HFFc6 (cell line): ENCODE data around the gene SLC23A2. TPM values are rescaled to one million over a fixed set of nuclear protein-coding genes. Genes with fewer than 3 reads are reported as not detected.

Experiments used
- DNase-seq: peaks from one replicate; pipeline ENCODE4 v3.0.0-alpha.2; 2018
- H3K27ac Mint-ChIP-seq: 2 replicates; pipeline ENCODE4 v1.8.0; 2020; ENCODE audit warnings: mild to moderate bottlenecking, mixed read lengths
- H3K27me3 Mint-ChIP-seq: 2 replicates; pipeline ENCODE4 v1.8.0; 2021; ENCODE audit warnings: mild to moderate bottlenecking, moderate library complexity, mixed read lengths; ENCODE audit not compliant: insufficient read depth
- H3K36me3 Mint-ChIP-seq: 2 replicates; pipeline ENCODE4 v1.8.0; 2021; ENCODE audit warnings: low read depth, mixed read lengths
- H3K4me1 Mint-ChIP-seq: 2 replicates; pipeline ENCODE4 v1.8.0; 2020; ENCODE audit warnings: low read depth, mixed read lengths
- H3K4me3 Mint-ChIP-seq: 2 replicates; pipeline ENCODE4 v1.8.0; 2020; ENCODE audit warnings: mild to moderate bottlenecking, moderate library complexity, mixed read lengths
- H3K9me3 Mint-ChIP-seq: 2 replicates; pipeline ENCODE4 v1.8.0; 2020; ENCODE audit warnings: mild to moderate bottlenecking, mixed read lengths
- total RNA-seq, 6 experiments: library from RNA; stranded (reverse); fragmentation: NEBNext Ultra II Directional; extraction: Animal tissue kit (Norgen Biotek cat#: 25700); gene quantifications; 2 replicates in 1 of 6; 3 replicates in 5 of 6; pipeline ENCODE4 v1.2.3, GENCODE V29; 2021
- TF ChIP-seq, protein P1 (sequence below): fragments of 200-600 bp; sonication (generic); IDR thresholded peaks from 2 replicates; pipeline ENCODE4 v1.5.0; 2021; ENCODE audit warnings: antibody characterized with exemption, mild to moderate bottlenecking

The SLC23A2 gene
- total RNA-seq, 6 experiments from 2014 or later = 12.5 to 17.2 (median 15.7) TPM

GRCh38 chr20:4838526-4838925, 162.8 kb downstream of the SLC23A2 start:
- DNase-seq = no peak
- TF ChIP-seq, protein P1, sequence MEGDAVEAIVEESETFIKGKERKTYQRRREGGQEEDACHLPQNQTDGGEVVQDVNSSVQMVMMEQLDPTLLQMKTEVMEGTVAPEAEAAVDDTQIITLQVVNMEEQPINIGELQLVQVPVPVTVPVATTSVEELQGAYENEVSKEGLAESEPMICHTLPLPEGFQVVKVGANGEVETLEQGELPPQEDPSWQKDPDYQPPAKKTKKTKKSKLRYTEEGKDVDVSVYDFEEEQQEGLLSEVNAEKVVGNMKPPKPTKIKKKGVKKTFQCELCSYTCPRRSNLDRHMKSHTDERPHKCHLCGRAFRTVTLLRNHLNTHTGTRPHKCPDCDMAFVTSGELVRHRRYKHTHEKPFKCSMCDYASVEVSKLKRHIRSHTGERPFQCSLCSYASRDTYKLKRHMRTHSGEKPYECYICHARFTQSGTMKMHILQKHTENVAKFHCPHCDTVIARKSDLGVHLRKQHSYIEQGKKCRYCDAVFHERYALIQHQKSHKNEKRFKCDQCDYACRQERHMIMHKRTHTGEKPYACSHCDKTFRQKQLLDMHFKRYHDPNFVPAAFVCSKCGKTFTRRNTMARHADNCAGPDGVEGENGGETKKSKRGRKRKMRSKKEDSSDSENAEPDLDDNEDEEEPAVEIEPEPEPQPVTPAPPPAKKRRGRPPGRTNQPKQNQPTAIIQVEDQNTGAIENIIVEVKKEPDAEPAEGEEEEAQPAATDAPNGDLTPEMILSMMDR = no peak
- Mint-ChIP-seq H3K9me3 (no peaks in the 10 kb centered on the region), H3K27ac (no peak overlapping the region), H3K36me3 (no peaks in the 10 kb centered on the region), H3K4me3 (no peak overlapping the region), H3K27me3 (peaks cover 38% of the 10 kb centered on the region), H3K4me1 (no peaks in the 10 kb centered on the region)

- H3K27me3 Mint-ChIP-seq = peaks cover 41% of the 10 kb centered on the region
- no peak for DNase-seq
- H3K9me3 Mint-ChIP-seq = no peaks in the 10 kb centered on the region
- H3K4me3 Mint-ChIP-seq = no peak overlapping the region
- H3K4me1 Mint-ChIP-seq = no peaks in the 10 kb centered on the region
- TF ChIP-seq, protein P1 = no peak
- H3K36me3 Mint-ChIP-seq = no peaks in the 10 kb centered on the region
- no peak overlapping the region for H3K27ac Mint-ChIP-seq
These were observed 163.6 kb downstream of the SLC23A2 start for GRCh38 chr20:4837760-4838159.

DNA sequence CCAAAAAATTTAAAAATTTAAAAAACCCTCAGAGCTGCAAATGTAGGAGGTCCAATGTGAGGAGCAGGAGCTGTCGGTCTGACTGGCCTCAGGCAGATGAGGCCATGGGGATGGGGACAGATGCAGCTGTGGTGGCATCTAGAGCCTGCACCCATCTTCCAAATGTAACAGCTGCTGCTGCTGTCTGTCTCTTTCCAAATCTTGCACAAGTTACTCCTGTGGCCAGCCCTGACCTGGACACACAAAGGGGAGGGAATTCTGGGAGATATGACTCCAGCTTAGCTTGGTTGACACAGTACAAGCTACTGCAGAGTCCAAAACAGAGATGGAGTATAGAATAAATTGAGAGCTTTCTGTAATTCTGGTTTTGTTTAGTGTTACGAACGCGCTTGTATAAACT, 164.4 kb downstream of the SLC23A2 start:
- no peaks in the 10 kb centered on the region for H3K4me1 Mint-ChIP-seq
- TF ChIP-seq, protein P1 = no peak
- DNase-seq = no peak

DNA sequence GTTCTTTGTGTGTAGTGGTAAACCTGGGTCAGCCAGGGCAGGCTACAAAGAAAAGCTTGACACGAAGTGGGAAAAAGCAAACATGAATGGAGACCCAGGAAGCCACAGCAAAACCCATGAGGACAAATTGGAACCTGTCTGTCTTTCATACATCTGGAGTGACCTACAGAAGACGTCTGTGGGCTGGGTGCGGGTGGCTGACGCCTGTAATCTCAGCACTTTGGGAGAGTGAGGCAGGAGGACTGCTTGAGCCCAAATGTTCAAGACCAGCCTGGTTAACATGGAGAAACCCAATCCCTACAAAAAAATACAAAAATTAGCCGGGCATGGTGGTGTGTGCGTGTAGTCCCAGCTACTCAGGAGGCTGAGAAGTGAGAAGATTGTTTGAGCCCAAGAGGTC, 164.8 kb downstream of the SLC23A2 start:
- Mint-ChIP-seq H3K4me3 (no peak overlapping the region), H3K27ac (no peak overlapping the region), H3K4me1 (no peaks in the 10 kb centered on the region), H3K27me3 (peaks cover 41% of the 10 kb centered on the region), H3K36me3 (no peaks in the 10 kb centered on the region), H3K9me3 (no peaks in the 10 kb centered on the region)
- no peak for DNase-seq
- TF ChIP-seq, protein P1 = no peak

More for the DNA sequence above, 164.4 kb downstream of the SLC23A2 start:
- Mint-ChIP-seq H3K4me3 (no peak overlapping the region), H3K27ac (no peak overlapping the region), H3K9me3 (no peaks in the 10 kb centered on the region), H3K27me3 (peaks cover 41% of the 10 kb centered on the region), H3K36me3 (no peaks in the 10 kb centered on the region)

DNA sequence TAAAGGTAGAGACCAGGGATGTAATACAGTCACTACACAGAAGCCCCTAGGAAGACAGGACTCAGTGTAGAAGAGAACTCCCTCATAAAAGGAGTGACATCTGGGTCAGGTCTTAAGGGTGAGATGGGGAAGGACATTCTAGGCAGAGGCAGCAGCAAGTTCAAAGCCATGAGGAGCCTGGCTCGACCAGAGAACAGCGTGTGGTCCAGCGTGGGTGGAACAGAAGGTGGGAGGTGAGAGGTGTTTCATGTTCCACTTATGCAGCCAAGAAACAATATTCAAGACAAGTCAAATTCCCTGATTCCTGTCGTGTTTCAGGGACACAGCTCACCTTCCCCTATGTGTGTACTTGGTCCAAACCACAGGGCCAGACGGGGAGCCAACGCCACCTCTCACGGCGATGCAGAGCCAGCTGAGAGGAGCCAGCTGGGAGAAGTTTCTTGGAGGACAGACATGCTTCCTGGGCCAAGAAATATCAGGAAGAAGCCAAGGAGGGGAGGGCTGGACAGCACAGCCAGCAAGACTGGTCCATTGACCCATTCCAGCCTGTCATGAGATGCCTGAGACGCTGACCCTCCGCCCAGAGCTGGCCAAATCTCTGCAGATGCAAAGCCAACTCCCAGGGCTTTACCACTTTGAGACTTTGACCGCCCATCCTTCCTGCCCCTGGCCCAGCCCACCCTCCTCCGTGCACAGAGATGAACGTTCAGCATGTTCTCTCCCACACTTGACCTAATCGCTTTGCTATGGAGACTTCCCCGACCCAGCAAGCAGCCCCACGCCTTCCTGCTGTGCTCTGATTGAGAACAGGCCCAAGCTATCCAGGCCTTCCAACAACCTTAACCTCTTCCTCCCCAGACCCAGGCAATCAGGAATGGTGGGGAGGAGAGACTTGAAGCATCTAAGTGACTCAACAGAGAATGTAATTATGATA, 165.8 kb downstream of the SLC23A2 start:
- no peak for DNase-seq
- Mint-ChIP-seq H3K27ac (no peak overlapping the region), H3K9me3 (no peaks in the 10 kb centered on the region), H3K4me1 (no peaks in the 10 kb centered on the region), H3K36me3 (no peaks in the 10 kb centered on the region), H3K4me3 (no peak overlapping the region), H3K27me3 (peaks cover 37% of the 10 kb centered on the region)
- TF ChIP-seq, protein P1 = no peak
